ENCODE measurements around the gene HPS1.

HPS1 gene

GRCh38 chr10:98414578-98414931 is 32.2 kb downstream of the HPS1 start:
- Histone ChIP-seq H3K36me3 (ENCODE audit: control insufficient read depth in 2 of 2, insufficient read depth in 2 of 2, low read length in 2 of 2) (peaks cover 15 to 32% of the 10 kb centered on the region in 2 donors), H3K27ac (ENCODE audit: low read depth in 2 of 2, low read length in 2 of 2) (peak overlapping the region; percentile 74 to 77), H3K4me3 (ENCODE audit: low read length in 2 of 2) (peak overlapping the region; percentile 80 to 82), H3K27me3 (ENCODE audit: control insufficient read depth in 2 of 2, insufficient read depth in 2 of 2, low read length in 2 of 2) (no peaks in the 10 kb centered on the region), H3K9me3 (ENCODE audit: control insufficient read depth in 2 of 2, low read length in 2 of 2) (no peaks in the 10 kb centered on the region), H3K9ac (ENCODE audit: low read depth in 1 of 2, low read length in 2 of 2) (peak overlapping the region; percentile 63 to 75), H3K4me1 (ENCODE audit: control insufficient read depth in 2 of 2, insufficient read depth in 2 of 2, low read length in 2 of 2) (peaks cover 14 to 17% of the 10 kb centered on the region in 2 donors)

GRCh38 chr10:98411768-98412167 is 35.0 kb downstream of the HPS1 start:
- no peak overlapping the region for H3K4me3 ChIP-seq (ENCODE audit: low read length in 2 of 2)
- H3K9ac ChIP-seq (ENCODE audit: low read depth in 1 of 2, low read length in 2 of 2) = no peak overlapping the region
- peaks cover 0 to 10% of the 10 kb centered on the region in 2 donors for H3K36me3 ChIP-seq (ENCODE audit: control insufficient read depth in 2 of 2, insufficient read depth in 2 of 2, low read length in 2 of 2)
- H3K9me3 ChIP-seq (ENCODE audit: control insufficient read depth in 2 of 2, low read length in 2 of 2) = no peaks in the 10 kb centered on the region
- H3K27ac ChIP-seq (ENCODE audit: low read depth in 2 of 2, low read length in 2 of 2) = no peak overlapping the region
- H3K4me1 ChIP-seq (ENCODE audit: control insufficient read depth in 2 of 2, insufficient read depth in 2 of 2, low read length in 2 of 2) = peaks cover 14 to 17% of the 10 kb centered on the region in 2 donors
- no peaks in the 10 kb centered on the region for H3K27me3 ChIP-seq (ENCODE audit: control insufficient read depth in 2 of 2, insufficient read depth in 2 of 2, low read length in 2 of 2)

GRCh38 chr10:98411166-98411565 is 35.6 kb downstream of the HPS1 start:
- no peaks in the 10 kb centered on the region for H3K27me3 ChIP-seq (ENCODE audit: control insufficient read depth in 2 of 2, insufficient read depth in 2 of 2, low read length in 2 of 2)
- peaks cover 14 to 17% of the 10 kb centered on the region in 2 donors for H3K4me1 ChIP-seq (ENCODE audit: control insufficient read depth in 2 of 2, insufficient read depth in 2 of 2, low read length in 2 of 2)
- no peak overlapping the region for H3K9ac ChIP-seq (ENCODE audit: low read depth in 1 of 2, low read length in 2 of 2)
- H3K36me3 ChIP-seq (ENCODE audit: control insufficient read depth in 2 of 2, insufficient read depth in 2 of 2, low read length in 2 of 2) = peaks cover 0 to 4% of the 10 kb centered on the region in 2 donors
- H3K9me3 ChIP-seq (ENCODE audit: control insufficient read depth in 2 of 2, low read length in 2 of 2) = no peaks in the 10 kb centered on the region
- H3K4me3 ChIP-seq (ENCODE audit: low read length in 2 of 2) = no peak overlapping the region
- no peak overlapping the region for H3K27ac ChIP-seq (ENCODE audit: low read depth in 2 of 2, low read length in 2 of 2)

- Histone ChIP-seq H3K9me3 (ENCODE audit: control insufficient read depth in 2 of 2, low read length in 2 of 2) (no peaks in the 10 kb centered on the region), H3K9ac (ENCODE audit: low read depth in 1 of 2, low read length in 2 of 2) (no peak overlapping the region), H3K27me3 (ENCODE audit: control insufficient read depth in 2 of 2, insufficient read depth in 2 of 2, low read length in 2 of 2) (no peaks in the 10 kb centered on the region), H3K4me3 (ENCODE audit: low read length in 2 of 2) (no peak overlapping the region), H3K36me3 (ENCODE audit: control insufficient read depth in 2 of 2, insufficient read depth in 2 of 2, low read length in 2 of 2) (peaks cover 0 to 3% of the 10 kb centered on the region in 2 donors), H3K27ac (ENCODE audit: low read depth in 2 of 2, low read length in 2 of 2) (no peak overlapping the region), H3K4me1 (ENCODE audit: control insufficient read depth in 2 of 2, insufficient read depth in 2 of 2, low read length in 2 of 2) (peaks cover 14 to 15% of the 10 kb centered on the region in 2 donors)
These were observed 36.0 kb downstream of the HPS1 start for GRCh38 chr10:98410759-98411158.

GRCh38 chr10:98410135-98410743 is 36.5 kb downstream of the HPS1 start:
- Histone ChIP-seq H3K9ac (ENCODE audit: low read depth in 1 of 2, low read length in 2 of 2) (no peak overlapping the region), H3K36me3 (ENCODE audit: control insufficient read depth in 2 of 2, insufficient read depth in 2 of 2, low read length in 2 of 2) (peaks cover 0 to 3% of the 10 kb centered on the region in 2 donors), H3K4me1 (ENCODE audit: control insufficient read depth in 2 of 2, insufficient read depth in 2 of 2, low read length in 2 of 2) (peaks cover 10 to 11% of the 10 kb centered on the region in 2 donors), H3K4me3 (ENCODE audit: low read length in 2 of 2) (no peak overlapping the region), H3K9me3 (ENCODE audit: control insufficient read depth in 2 of 2, low read length in 2 of 2) (no peaks in the 10 kb centered on the region), H3K27me3 (ENCODE audit: control insufficient read depth in 2 of 2, insufficient read depth in 2 of 2, low read length in 2 of 2) (no peaks in the 10 kb centered on the region), H3K27ac (ENCODE audit: low read depth in 2 of 2, low read length in 2 of 2) (no peak overlapping the region)

GRCh38 chr10:98408799-98409198 is 37.9 kb downstream of the HPS1 start:
- Histone ChIP-seq H3K36me3 (ENCODE audit: control insufficient read depth in 2 of 2, insufficient read depth in 2 of 2, low read length in 2 of 2) (peaks cover 0 to 3% of the 10 kb centered on the region in 2 donors), H3K4me1 (ENCODE audit: control insufficient read depth in 2 of 2, insufficient read depth in 2 of 2, low read length in 2 of 2) (peaks cover 3 to 11% of the 10 kb centered on the region in 2 donors), H3K9me3 (ENCODE audit: control insufficient read depth in 2 of 2, low read length in 2 of 2) (no peaks in the 10 kb centered on the region), H3K27me3 (ENCODE audit: control insufficient read depth in 2 of 2, insufficient read depth in 2 of 2, low read length in 2 of 2) (no peaks in the 10 kb centered on the region), H3K27ac (ENCODE audit: low read depth in 2 of 2, low read length in 2 of 2) (no peak overlapping the region), H3K9ac (ENCODE audit: low read depth in 1 of 2, low read length in 2 of 2) (no peak overlapping the region), H3K4me3 (ENCODE audit: low read length in 2 of 2) (no peak overlapping the region)

GRCh38 chr10:98407744-98408241 is 38.9 kb downstream of the HPS1 start:
- Histone ChIP-seq H3K9ac (ENCODE audit: low read depth in 1 of 2, low read length in 2 of 2) (no peak overlapping the region), H3K4me1 (ENCODE audit: control insufficient read depth in 2 of 2, insufficient read depth in 2 of 2, low read length in 2 of 2) (peaks cover 3 to 17% of the 10 kb centered on the region in 2 donors), H3K27ac (ENCODE audit: low read depth in 2 of 2, low read length in 2 of 2) (no peak overlapping the region), H3K36me3 (ENCODE audit: control insufficient read depth in 2 of 2, insufficient read depth in 2 of 2, low read length in 2 of 2) (peaks cover 0 to 3% of the 10 kb centered on the region in 2 donors), H3K4me3 (ENCODE audit: low read length in 2 of 2) (no peak overlapping the region), H3K27me3 (ENCODE audit: control insufficient read depth in 2 of 2, insufficient read depth in 2 of 2, low read length in 2 of 2) (no peaks in the 10 kb centered on the region), H3K9me3 (ENCODE audit: control insufficient read depth in 2 of 2, low read length in 2 of 2) (no peaks in the 10 kb centered on the region)

GRCh38 chr10:98407017-98407743 is 39.6 kb downstream of the HPS1 start:
- Histone ChIP-seq H3K9me3 (ENCODE audit: control insufficient read depth in 2 of 2, low read length in 2 of 2) (no peaks in the 10 kb centered on the region), H3K27ac (ENCODE audit: low read depth in 2 of 2, low read length in 2 of 2) (no peak overlapping the region), H3K9ac (ENCODE audit: low read depth in 1 of 2, low read length in 2 of 2) (no peak overlapping the region)

GRCh38 chr10:98405422-98405821 is 41.3 kb downstream of the HPS1 start:
- H3K36me3 ChIP-seq (ENCODE audit: control insufficient read depth in 2 of 2, insufficient read depth in 2 of 2, low read length in 2 of 2) = peaks cover 0 to 3% of the 10 kb centered on the region in 2 donors
- H3K4me1 ChIP-seq (ENCODE audit: control insufficient read depth in 2 of 2, insufficient read depth in 2 of 2, low read length in 2 of 2) = peaks cover 3 to 17% of the 10 kb centered on the region in 2 donors
- no peaks in the 10 kb centered on the region for H3K9me3 ChIP-seq (ENCODE audit: control insufficient read depth in 2 of 2, low read length in 2 of 2)
- peak overlapping the region in 1 of 2 donors; percentile 16 for H3K27ac ChIP-seq (ENCODE audit: low read depth in 2 of 2, low read length in 2 of 2)
- no peak overlapping the region for H3K4me3 ChIP-seq (ENCODE audit: low read length in 2 of 2)
- no peaks in the 10 kb centered on the region for H3K27me3 ChIP-seq (ENCODE audit: control insufficient read depth in 2 of 2, insufficient read depth in 2 of 2, low read length in 2 of 2)
- H3K9ac ChIP-seq (ENCODE audit: low read depth in 1 of 2, low read length in 2 of 2) = no peak overlapping the region

More at GRCh38 chr10:98407017-98407743, 39.6 kb downstream of the HPS1 start:
- H3K4me1 ChIP-seq (ENCODE audit: control insufficient read depth in 2 of 2, insufficient read depth in 2 of 2, low read length in 2 of 2) = peaks cover 3 to 17% of the 10 kb centered on the region in 2 donors
- no peak overlapping the region for H3K4me3 ChIP-seq (ENCODE audit: low read length in 2 of 2)
- no peaks in the 10 kb centered on the region for H3K27me3 ChIP-seq (ENCODE audit: control insufficient read depth in 2 of 2, insufficient read depth in 2 of 2, low read length in 2 of 2)
- peaks cover 0 to 3% of the 10 kb centered on the region in 2 donors for H3K36me3 ChIP-seq (ENCODE audit: control insufficient read depth in 2 of 2, insufficient read depth in 2 of 2, low read length in 2 of 2)

Measured in mucosa of rectum (tissue), 2 donors.